Measurements from ENCODE around the gene CADPS.

DNA sequence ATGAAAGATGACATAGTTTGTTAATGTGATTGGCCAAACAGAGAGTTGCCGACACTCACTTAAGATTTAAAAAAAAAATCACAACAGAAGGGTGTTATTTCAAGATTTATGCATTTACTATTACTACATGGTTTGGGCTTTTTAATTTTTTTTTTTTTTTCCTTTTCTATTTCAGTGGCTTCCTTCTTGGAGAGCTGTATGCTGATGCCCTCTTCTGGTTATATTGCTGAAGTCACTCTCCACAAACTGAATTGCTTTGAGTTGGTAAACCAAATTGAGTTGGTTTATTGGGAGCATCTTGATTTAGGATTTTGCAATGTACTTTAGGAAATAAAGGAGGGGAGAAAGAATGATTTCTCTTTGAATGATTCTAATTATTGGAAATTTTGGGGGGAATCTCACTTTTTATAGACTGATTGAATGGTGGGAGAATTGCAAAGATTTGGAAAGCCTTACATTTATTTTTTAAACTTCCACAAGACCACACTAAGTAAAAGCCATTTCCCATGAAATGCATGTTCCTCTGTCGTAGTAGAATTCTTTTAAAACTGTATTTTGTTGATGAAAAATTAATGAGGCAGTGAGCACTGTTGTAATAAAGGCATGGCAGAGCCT, 315.3 kb downstream of the CADPS start:
- TF ChIP-seq POLR2AphosphoS5 (IDR thresholded peaks at IDR 0.05; ENCODE audit: low read depth, low read length) = no peak
- no peak for TF ChIP-seq FOXP2 (optimal IDR thresholded peaks at IDR 0.05; ENCODE audit: borderline replicate concordance, extremely low read depth, extremely low read length, insufficient read depth)

Data from PFSK-1 (cell line).